DOHH2 (cell line): ENCODE measurements around the gene BICRA.

ENCODE experiments used
- EZH2phosphoT487 ChIP-seq: fragments of 200-600 bp; sonication (generic); IDR thresholded peaks from 2 replicates; pipeline ENCODE4 v1.6.1; 2017; ENCODE audit warnings: borderline replicate concordance, mild to moderate bottlenecking, antibody characterized with exemption, low read length, moderate library complexity, mixed read lengths
- TF ChIP-seq, protein P1 (sequence below): fragments of 200-600 bp; sonication (generic); IDR thresholded peaks from one replicate; pipeline ENCODE4 v1.5.1; 2014; ENCODE audit warnings: antibody characterized with exemption, mild to moderate bottlenecking, low read depth, low read length; ENCODE audit not compliant: poor library complexity, severe bottlenecking

DNA sequence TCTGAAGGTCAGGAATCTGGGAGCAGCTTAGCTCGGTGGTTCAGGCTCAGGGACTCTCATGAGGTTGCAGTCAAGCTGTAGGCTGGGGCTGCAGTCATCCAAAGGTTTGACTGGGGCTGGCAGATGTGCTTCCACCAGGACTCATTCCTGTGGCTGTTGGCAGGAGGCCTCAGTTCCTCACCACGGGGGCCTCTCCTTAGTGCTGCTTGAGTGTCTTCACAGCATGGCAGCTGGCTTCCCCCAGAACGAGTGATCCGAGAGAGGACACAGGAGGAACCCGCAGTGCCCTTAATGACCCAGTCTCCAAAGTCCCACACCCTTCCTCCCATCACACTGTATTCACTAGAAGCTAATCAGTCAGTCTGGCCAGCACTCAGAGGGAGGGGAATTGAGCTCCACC, 65.6 kb downstream of the BICRA start:
- TF ChIP-seq, protein P1, sequence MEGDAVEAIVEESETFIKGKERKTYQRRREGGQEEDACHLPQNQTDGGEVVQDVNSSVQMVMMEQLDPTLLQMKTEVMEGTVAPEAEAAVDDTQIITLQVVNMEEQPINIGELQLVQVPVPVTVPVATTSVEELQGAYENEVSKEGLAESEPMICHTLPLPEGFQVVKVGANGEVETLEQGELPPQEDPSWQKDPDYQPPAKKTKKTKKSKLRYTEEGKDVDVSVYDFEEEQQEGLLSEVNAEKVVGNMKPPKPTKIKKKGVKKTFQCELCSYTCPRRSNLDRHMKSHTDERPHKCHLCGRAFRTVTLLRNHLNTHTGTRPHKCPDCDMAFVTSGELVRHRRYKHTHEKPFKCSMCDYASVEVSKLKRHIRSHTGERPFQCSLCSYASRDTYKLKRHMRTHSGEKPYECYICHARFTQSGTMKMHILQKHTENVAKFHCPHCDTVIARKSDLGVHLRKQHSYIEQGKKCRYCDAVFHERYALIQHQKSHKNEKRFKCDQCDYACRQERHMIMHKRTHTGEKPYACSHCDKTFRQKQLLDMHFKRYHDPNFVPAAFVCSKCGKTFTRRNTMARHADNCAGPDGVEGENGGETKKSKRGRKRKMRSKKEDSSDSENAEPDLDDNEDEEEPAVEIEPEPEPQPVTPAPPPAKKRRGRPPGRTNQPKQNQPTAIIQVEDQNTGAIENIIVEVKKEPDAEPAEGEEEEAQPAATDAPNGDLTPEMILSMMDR, result no peak
- TF ChIP-seq EZH2phosphoT487, result no peak
